Ramos (cell line): ENCODE results near the gene ELSPBP1.

Source experiments
- in situ Hi-C: fragments of 300-500 bp; cut with MboI; formaldehyde crosslinking; loops from one replicate; pipeline ENCODE4 v1.14.3; 2022; ENCODE audit warnings: low sequenced_read_pairs; ENCODE audit not compliant: unreplicated experiment

ELSPBP1 gene

GRCh38 chr19:47994209-47994802, at the start of gene ELSPBP1:
Gene ELSPBP1 (plus strand): TSS chr19:47994632. CDS start chr19:48008668, 14,036 bp downstream.
- in situ Hi-C loops: no loop called here

DNA sequence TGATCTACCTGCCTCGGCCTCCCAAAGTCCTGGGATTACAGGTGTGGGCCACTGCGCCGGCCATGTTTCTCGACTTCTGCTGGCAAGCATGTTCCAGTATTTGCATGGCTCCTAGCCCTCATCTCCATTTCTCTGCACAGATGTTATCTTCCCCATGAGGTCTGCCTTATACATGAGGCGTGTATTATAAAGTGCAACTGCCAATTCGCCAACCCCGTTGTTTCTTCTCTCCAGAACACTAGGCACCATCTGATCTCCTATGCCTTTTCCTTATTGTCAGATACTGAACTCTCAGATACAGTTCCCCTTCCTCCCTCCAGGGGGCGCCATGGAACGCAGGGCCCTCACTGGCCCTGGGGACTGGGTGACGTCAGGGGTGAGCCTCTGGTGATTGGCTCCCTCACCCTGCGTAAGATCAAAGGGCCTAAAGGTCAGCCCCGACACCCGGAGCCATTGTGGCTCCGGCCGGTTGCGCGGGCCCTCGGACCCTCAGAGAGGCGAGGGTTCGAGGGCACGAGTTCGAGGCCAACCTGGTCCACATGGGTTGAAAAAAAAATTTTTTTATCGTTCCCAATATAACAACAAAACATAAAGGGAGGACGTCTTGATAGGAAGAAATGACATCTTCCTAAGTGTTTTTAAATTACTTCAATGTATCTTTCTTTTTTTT, 44.4 kb upstream of the ELSPBP1 start:
- in situ Hi-C loops: loop anchor here (25.0 kb wide), 2 partner anchors 137 to 337 kb away; no protein-coding TSS in a partner anchor

DNA sequence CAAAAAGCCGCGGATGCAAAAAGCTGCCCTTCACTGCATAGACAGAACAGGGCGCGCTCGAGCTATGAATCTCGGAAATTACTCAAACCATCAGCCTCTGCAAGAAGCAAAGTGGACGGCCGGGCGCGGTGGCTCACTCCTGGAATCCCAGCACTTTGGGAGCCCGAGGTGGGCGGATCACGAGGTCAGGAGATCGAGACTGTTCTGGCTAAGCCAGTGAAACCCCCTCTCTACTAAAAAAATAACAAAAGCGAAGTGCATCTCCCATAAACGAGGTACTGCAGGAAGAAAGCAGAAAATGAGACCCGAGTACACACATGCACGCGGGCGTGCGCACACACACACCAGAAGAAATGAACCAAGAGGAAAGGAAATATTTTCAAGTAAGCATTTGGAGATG, 42.3 kb upstream of the ELSPBP1 start:
- in situ Hi-C loops: loop anchor here (25.0 kb wide), 2 partner anchors 135 to 335 kb away; no protein-coding TSS in a partner anchor

- in situ Hi-C loops: loop anchor here (25.0 kb wide), 2 partner anchors 131 to 331 kb away; no protein-coding TSS in a partner anchor
Observed at GRCh38 chr19:47955936-47956335, 38.5 kb upstream of the ELSPBP1 start.

DNA sequence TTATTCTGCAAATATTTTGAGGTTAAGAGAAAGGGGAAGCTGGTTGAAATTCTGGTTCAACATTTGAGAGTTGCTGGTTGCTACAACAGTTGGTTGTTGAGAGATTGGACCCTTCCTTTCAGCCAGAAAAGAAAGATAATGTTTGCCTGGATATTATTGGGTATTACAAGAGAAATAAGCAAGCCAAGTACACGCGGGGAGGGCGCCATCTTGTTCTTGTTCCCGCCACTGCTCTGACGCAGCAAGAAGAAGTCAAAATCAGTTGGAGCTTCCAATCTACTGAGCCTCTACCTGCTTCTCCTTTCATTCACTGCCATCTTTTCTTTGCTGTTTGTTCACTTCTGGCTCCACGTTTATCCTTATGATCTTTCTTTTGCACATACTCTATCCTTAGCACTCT, 20.9 kb upstream of the ELSPBP1 start:
- in situ Hi-C loops: loop anchor here (25.0 kb wide), 2 partner anchors 114 to 314 kb away; no protein-coding TSS in a partner anchor

DNA sequence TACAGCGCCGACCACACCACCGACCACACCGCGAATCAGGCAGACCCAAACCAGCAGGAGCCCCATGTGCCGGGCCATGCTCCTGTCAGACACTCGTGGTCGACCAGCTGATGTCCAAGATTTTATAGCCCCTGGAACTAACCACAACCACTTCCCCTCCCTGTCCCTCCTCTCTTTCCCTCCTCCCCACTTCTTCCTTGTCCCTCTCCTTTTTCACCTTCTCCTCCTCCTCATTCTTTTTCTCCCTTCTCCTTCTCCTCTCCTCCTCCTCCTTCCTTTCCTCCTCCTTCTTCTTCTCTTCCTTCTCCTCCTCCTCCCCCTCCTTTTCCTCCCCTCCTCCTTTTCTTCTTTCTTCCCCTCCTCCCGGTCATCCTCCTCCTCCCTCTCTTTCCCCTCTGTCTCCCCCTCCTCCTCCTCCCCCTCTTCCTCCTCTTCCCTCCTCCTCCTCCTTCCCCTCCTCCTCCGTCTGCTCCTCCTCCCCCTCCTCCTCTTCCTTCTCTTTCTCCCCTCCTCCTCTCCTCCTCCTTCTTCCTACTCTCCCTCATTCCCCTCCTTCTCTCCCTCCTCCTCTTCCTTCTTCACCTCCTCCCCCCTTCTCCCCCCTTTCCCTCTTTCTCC, 3.1 kb upstream of the ELSPBP1 start:
- in situ Hi-C loops: no loop called here

DNA sequence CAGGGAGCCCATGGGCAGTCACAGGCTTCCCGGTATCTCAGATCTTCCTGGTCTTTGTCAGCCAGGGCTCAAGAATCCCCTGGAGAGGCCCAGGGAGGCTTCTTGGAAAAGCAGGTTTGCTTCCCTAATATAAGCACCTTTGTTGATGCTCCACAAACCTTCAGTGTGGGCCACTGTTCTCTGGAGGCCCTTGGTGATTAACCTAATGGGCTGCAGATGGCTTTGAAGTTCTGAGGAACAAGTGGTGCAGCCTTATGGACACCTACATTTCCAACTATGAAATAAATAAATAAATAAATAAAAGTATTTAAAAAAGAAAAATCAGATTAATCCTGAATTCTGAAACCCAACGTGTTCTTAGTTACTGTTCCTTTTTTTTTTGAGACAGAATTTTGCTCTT, 2.4 kb upstream of the ELSPBP1 start, which contains the start of gene BSPH1:
BSPH1 (minus strand) TSS at position 101 of the 400 bp plus-strand sequence; CDS start at position 12, 89 bp downstream.
- in situ Hi-C loops: no loop called here

- in situ Hi-C loops: no loop called here
Observed at GRCh38 chr19:47996230-47996727, 1.8 kb downstream of the ELSPBP1 start.

- in situ Hi-C loops: no loop called here
Observed at GRCh38 chr19:47998800-47999199, 4.4 kb downstream of the ELSPBP1 start.

DNA sequence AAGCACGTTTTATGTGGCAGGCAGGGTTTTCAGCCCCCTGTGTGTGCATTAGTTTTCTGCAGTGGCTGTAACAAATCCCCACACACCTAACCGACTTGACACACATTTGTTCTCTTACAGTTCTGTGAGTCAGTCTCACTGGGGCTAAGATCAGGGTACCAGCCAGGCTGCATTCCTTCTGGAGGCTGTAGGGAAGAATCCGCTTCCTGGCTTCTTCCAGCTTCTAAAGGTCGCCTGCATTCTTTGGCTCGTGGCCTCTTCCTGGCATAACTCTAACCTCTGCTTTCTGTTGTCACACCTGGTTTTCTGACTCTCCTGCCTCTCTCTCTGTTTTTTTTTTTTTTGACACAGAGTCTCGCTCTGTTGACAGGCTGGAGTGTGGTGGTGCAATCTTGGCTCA, 6.4 kb downstream of the ELSPBP1 start:
- in situ Hi-C loops: loop anchor here (25.0 kb wide), 1 partner anchor 536 kb away; no protein-coding TSS in a partner anchor

- in situ Hi-C loops: loop anchor here (25.0 kb wide), 1 partner anchor 533 kb away; no protein-coding TSS in a partner anchor
Observed at GRCh38 chr19:48004236-48004635, 9.8 kb downstream of the ELSPBP1 start.

DNA sequence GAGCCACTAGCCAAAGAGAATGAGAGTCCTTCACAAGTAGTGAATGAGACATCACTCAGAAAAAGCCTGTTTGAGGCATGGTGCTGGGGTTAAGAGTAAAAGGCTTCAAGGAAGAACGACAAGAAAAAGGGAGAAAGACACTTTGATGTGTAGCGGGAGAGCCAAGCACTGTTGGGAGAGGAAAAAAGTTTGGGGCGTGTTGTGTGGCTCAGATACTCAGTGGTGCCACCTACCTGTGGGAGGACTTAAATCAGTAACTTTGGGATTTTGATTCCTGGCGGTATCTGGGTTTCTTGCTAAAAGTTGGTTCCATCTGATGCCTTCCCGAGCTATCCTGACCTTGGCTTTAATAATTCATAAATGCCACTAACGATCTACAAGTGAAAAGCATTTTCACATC, 12.3 kb downstream of the ELSPBP1 start:
- in situ Hi-C loops: loop anchor here (25.0 kb wide), 1 partner anchor 531 kb away; no protein-coding TSS in a partner anchor

GRCh38 chr19:48010932-48011758, 16.7 kb downstream of the ELSPBP1 start:
- in situ Hi-C loops: loop anchor here (25.0 kb wide), 1 partner anchor 526 kb away; no protein-coding TSS in a partner anchor

GRCh38 chr19:48020686-48021085, 26.3 kb downstream of the ELSPBP1 start:
- in situ Hi-C loops: loop anchor here (25.0 kb wide), 1 partner anchor 517 kb away; no protein-coding TSS in a partner anchor

DNA sequence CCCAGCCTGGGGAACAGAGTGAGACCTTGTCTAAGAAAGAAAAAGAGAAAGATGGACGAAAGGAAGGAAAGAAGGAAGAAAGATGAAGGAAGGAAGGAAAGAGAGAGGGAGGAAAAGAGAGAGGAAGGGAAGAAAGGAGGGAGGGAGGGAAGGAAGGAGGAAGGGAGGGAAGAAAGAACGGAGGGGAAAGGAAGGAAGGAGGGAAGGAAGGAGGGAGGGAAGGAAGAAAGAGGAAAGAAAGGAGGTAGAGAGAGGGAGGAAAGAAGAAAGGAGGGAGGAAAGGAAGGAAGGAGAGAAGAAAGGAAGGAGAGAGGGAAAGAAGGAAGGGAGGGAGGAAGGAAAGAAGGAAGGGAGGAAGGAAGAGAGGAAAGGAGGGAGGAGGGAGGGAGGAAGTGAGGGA, 28.6 kb downstream of the ELSPBP1 start:
- in situ Hi-C loops: loop anchor here (25.0 kb wide), 1 partner anchor 514 kb away; no protein-coding TSS in a partner anchor

GRCh38 chr19:48023518-48023917, 29.1 kb downstream of the ELSPBP1 start:
- in situ Hi-C loops: loop anchor here (25.0 kb wide), 1 partner anchor 514 kb away; no protein-coding TSS in a partner anchor

DNA sequence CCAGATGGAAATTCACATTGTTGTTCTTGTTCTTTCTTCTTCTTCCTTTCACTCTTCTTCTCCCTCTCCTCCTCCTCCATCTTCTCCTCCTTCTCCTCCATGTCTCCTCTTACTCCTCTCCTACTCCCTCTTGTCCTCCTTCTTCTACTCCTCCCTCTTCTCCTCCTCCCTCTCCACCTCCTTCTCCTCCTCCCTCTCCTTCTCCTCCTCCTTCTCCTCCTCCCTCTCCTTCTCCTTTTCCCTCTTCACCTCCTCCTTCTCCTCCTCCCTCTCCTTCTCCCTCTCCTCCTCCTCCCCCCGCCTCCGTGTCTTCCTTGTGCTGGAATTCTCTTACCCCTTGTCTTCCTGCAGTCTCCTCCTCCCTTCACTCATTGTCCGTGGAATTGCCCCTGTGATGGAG, 31.0 kb downstream of the ELSPBP1 start:
- in situ Hi-C loops: no loop called here

DNA sequence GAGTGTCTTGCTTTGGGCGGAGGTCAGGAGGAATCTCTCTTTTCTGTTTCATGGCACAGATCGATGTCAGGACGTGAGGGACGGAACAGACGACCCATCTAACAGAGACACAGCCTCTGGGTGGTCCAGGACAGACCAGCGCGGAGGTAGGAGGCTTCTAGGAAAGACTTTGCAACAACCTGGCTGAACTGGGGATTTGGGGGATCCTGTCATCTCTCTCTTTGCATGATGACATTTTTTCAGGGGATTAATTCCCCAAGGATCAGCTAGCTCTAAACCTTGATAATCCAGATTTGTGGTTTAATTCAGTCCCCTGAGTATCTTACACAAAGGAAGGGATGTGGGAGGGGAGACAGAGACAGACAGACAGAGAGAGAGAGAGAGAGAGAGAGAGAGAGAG, 35.0 kb downstream of the ELSPBP1 start:
- in situ Hi-C loops: no loop called here

DNA sequence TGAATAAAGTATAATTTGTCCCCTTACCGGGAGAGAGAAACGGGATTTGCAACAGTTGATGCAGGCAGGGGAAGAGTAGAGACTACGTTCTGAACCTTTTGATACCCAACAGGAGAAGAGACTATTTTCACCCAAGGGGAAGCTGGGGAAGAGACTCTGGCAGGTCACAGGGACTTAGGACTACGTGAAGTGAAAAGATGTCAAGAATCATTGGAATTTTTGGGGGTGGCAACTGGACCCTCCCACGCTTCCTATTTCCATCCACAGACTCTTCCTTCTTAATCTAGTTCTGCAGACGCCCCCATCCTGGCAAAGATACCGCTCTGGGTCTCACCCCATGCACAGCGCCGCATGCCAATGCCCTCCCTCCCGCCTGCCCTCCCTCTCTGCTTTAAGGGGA, 35.6 kb downstream of the ELSPBP1 start:
- in situ Hi-C loops: no loop called here

GRCh38 chr19:48033604-48034003, 39.2 kb downstream of the ELSPBP1 start:
- in situ Hi-C loops: no loop called here
